Neural progenitor cell (in vitro differentiated cells): ENCODE data around the gene PLK5.

ENCODE experiments used
- CTCF ChIP-seq: fragments of 200-600 bp; sonication (generic); IDR thresholded peaks from 2 replicates; pipeline ENCODE4 v1.5.1; 2017; ENCODE audit warnings: antibody characterized with exemption, mild to moderate bottlenecking
- EZH2phosphoT487 ChIP-seq: fragments of 200-600 bp; sonication (generic); IDR thresholded peaks from 2 replicates; pipeline ENCODE4 v1.6.1; 2017; ENCODE audit warnings: antibody characterized with exemption

- TF ChIP-seq EZH2phosphoT487 = no peak
- no peak for TF ChIP-seq CTCF
These were observed 42.0 kb upstream of the PLK5 start for GRCh38 chr19:1481893-1482360.
